Activated CD4-positive, alpha-beta T cell treated with anti-CD3 and anti-CD28 coated beads, Interleukin-2, amount 10 ng/mL, durations not matched to agents 7 days and 5 days (primary cell): ENCODE results near the gene CCNT1. TPM values are rescaled to one million over a fixed set of nuclear protein-coding genes. Genes with fewer than 3 reads are reported as not detected.
"Not testable (repeated sequence)": the region's sequence is repeated elsewhere in the genome, so short reads cannot be mapped to it uniquely, and the experiment has no call there.

Experiments used
- CTCF ChIA-PET: fragments of 350-600 bp; sonication (Branson Sonifier 250); formaldehyde crosslinking; loops from one replicate; lab custom pipeline; 2021; ENCODE audit warnings: antibody characterized with exemption; lab: Charles Lee
- POLR2A ChIA-PET: fragments of 350-600 bp; sonication (Branson Sonifier 250); formaldehyde crosslinking; loops from one replicate; lab custom pipeline; 2021; ENCODE audit warnings: antibody characterized with exemption; lab: Charles Lee
- DNase-seq: peaks from one replicate; pipeline ENCODE4 v3.0.0-alpha.2; 2020
- H3K27ac Mint-ChIP-seq: one replicate; pipeline ENCODE4 v1.8.0; 2021; ENCODE audit warnings: mild to moderate bottlenecking, moderate library complexity, mixed read lengths
- H3K27me3 Mint-ChIP-seq: one replicate; pipeline ENCODE4 v1.8.0; 2021; ENCODE audit warnings: mixed read lengths
- H3K36me3 Mint-ChIP-seq: one replicate; pipeline ENCODE4 v1.8.0; 2021; ENCODE audit warnings: low read depth, mixed read lengths
- H3K4me1 Mint-ChIP-seq: one replicate; pipeline ENCODE4 v1.8.0; 2021; ENCODE audit warnings: mixed read lengths
- H3K4me3 Mint-ChIP-seq: one replicate; pipeline ENCODE4 v1.8.0; 2021; ENCODE audit warnings: mild to moderate bottlenecking, moderate library complexity, mixed read lengths
- H3K9me3 Mint-ChIP-seq: one replicate; pipeline ENCODE4 v1.8.0; 2021; ENCODE audit warnings: mixed read lengths
- total RNA-seq, 2 experiments: library from RNA; stranded (reverse); gene quantifications; one replicate each; pipeline ENCODE4 v1.2.3, GENCODE V29; 2021

CCNT1 gene
- total RNA-seq, 2 experiments from 2014 or later = 51.6 to 53.7 TPM

DNA sequence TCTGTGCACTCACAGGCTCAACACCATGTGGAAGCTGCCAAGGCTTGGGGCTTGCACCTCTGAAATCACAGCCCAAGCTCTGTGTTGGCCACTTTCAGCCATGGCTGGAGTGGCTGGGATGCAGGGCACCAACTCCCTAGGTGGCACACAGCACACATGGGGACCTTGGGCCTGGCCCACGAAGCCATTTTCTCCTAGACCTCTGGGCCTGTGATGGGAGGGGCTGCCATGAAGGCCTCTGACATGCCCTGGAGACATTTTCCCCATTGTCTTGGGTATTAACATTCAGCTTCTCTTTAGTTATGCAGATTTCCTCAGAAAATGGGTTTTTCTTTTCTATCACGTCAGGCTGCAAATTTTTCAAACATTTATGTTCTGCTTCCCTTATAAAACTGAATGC, 3.7 kb upstream of the CCNT1 start:
- H3K36me3 Mint-ChIP-seq = peaks cover 23% of the 10 kb centered on the region
- H3K4me3 Mint-ChIP-seq, H3K27ac Mint-ChIP-seq, H3K27me3 Mint-ChIP-seq, DNase-seq: not testable (repeated sequence)
- CTCF ChIA-PET = interaction anchor here (1.3 kb wide), 1 partner anchor 42 kb away, joined by 3 read pairs; no protein-coding TSS in a partner anchor
- peaks cover 13% of the 10 kb centered on the region for H3K4me1 Mint-ChIP-seq
- POLR2A ChIA-PET = interaction anchor here (0.7 kb wide), 1 partner anchor 13 kb away, joined by 3 read pairs; no protein-coding TSS in a partner anchor
- peaks cover 19% of the 10 kb centered on the region for H3K9me3 Mint-ChIP-seq

- CTCF ChIA-PET = interaction anchor here (0.5 kb wide), 1 partner anchor 14 kb away, joined by 3 read pairs; no protein-coding TSS in a partner anchor
- POLR2A ChIA-PET, H3K27me3 Mint-ChIP-seq, H3K27ac Mint-ChIP-seq, H3K4me3 Mint-ChIP-seq, DNase-seq: not testable (repeated sequence)
- H3K36me3 Mint-ChIP-seq = peaks cover 33% of the 10 kb centered on the region
- H3K9me3 Mint-ChIP-seq = peaks cover 19% of the 10 kb centered on the region
- peaks cover 24% of the 10 kb centered on the region for H3K4me1 Mint-ChIP-seq
These were observed 2.5 kb upstream of the CCNT1 start for GRCh38 chr12:48719002-48719401.

GRCh38 chr12:48717252-48717695, 767 bp upstream of the CCNT1 start:
- peaks cover 43% of the 10 kb centered on the region for H3K36me3 Mint-ChIP-seq
- no peak for DNase-seq
- peak overlapping the region; percentile 93 for H3K4me3 Mint-ChIP-seq
- CTCF ChIA-PET = interaction anchor here (0.9 kb wide), 1 partner anchor 78 kb away, joined by 3 read pairs; no protein-coding TSS in a partner anchor
- peaks cover 19% of the 10 kb centered on the region for H3K9me3 Mint-ChIP-seq
- POLR2A ChIA-PET = no interaction called here
- peak overlapping the region; percentile 99 for H3K27ac Mint-ChIP-seq
- H3K4me1 Mint-ChIP-seq = peaks cover 33% of the 10 kb centered on the region
- H3K27me3 Mint-ChIP-seq = no peaks in the 10 kb centered on the region

DNA sequence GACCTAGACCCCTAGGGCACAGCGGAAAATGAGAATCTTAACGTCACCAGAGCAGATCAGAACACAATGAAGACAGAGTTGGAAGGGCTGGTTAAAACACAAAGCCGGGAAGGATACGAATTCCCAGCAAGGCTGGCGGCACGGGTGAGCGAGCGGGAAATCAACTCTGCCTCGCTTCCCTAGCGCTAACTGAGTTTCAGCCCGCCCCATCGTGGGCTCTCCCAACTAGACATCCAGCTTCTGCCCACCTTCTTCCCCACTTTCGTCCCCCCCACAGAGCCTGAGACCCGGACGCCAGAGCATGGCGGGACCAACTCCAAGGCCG, 377 bp downstream of the CCNT1 start:
- peak overlapping the region; percentile 93 for H3K4me3 Mint-ChIP-seq
- POLR2A ChIA-PET = no interaction called here
- H3K9me3 Mint-ChIP-seq = peaks cover 17% of the 10 kb centered on the region
- H3K36me3 Mint-ChIP-seq = peaks cover 52% of the 10 kb centered on the region
- DNase-seq = no peak
- peak overlapping the region; percentile 99 for H3K27ac Mint-ChIP-seq
- peaks cover 36% of the 10 kb centered on the region for H3K4me1 Mint-ChIP-seq
- no peaks in the 10 kb centered on the region for H3K27me3 Mint-ChIP-seq
- CTCF ChIA-PET = interaction anchor here (0.7 to 1.2 kb wide), 2 partner anchors 24 to 137 kb away, joined by 3 to 4 read pairs; no protein-coding TSS in a partner anchor

GRCh38 chr12:48712209-48712608, 4.3 kb downstream of the CCNT1 start:
- POLR2A ChIA-PET = no interaction called here
- peaks cover 49% of the 10 kb centered on the region for H3K36me3 Mint-ChIP-seq
- H3K4me1 Mint-ChIP-seq = peaks cover 43% of the 10 kb centered on the region
- H3K9me3 Mint-ChIP-seq = no peaks in the 10 kb centered on the region
- no peak overlapping the region for H3K4me3 Mint-ChIP-seq
- no peaks in the 10 kb centered on the region for H3K27me3 Mint-ChIP-seq
- CTCF ChIA-PET = interaction anchor here (0.6 kb wide), 1 partner anchor 42 kb away, joined by 3 read pairs; no protein-coding TSS in a partner anchor
- H3K27ac Mint-ChIP-seq = no peak overlapping the region
- DNase-seq = no peak

DNA sequence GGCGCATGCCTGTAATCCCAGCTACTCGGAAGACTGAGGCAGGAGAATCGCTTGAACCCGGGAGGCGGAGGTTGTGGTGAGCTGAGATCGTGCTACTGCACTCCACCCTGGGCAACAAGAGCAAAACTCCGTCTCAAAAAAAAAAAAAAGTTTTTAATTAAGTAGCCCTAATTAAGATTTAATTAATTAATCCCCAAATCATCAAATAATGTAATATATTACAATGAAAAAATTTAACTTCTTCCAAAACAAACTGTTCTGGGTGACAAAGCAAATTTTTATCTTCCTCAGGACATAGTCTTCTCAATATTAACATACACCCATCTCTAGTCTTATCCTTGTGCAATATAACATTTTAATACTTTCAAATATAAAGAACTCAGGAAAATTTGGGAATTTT, 17.7 kb downstream of the CCNT1 start:
- H3K27ac Mint-ChIP-seq, H3K27me3 Mint-ChIP-seq, H3K4me1 Mint-ChIP-seq, POLR2A ChIA-PET, DNase-seq, H3K4me3 Mint-ChIP-seq, H3K9me3 Mint-ChIP-seq, CTCF ChIA-PET: not testable (repeated sequence)
- H3K36me3 Mint-ChIP-seq = peaks cover 44% of the 10 kb centered on the region

GRCh38 chr12:48696626-48697025, 19.9 kb downstream of the CCNT1 start:
- Mint-ChIP-seq H3K27ac (no peak overlapping the region), H3K9me3 (no peaks in the 10 kb centered on the region), H3K36me3 (peaks cover 58% of the 10 kb centered on the region), H3K27me3 (no peaks in the 10 kb centered on the region), H3K4me3 (no peak overlapping the region), H3K4me1 (peaks cover 2% of the 10 kb centered on the region)
- ChIA-PET POLR2A (no interaction called here), CTCF (interaction anchor here (0.6 kb wide), 2 partner anchors 291 to 952 kb away, joined by 3 to 5 read pairs; no protein-coding TSS in a partner anchor)
- DNase-seq = no peak

DNA sequence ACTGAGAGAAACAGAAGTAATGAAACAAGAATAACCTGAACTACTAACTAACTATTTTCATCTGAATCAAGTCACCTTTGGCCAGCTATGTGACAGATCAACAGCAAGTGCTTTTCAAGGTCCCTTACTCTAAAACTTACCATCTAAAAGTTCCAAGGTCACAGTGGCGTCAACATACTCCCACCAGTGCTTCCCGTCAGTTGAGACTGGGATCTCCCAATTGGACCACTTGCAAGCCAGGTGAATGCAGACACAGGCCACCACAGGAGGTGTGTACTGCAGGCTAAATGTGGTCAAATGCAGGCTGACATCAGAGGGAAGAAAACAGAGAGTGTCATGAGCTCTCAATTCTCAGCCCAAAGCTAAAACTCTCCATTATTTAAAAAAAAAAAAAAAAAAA, 20.6 kb downstream of the CCNT1 start:
- ChIA-PET POLR2A (no interaction called here), CTCF (no interaction called here)
- Mint-ChIP-seq H3K27me3 (no peaks in the 10 kb centered on the region), H3K4me3 (no peak overlapping the region), H3K36me3 (peaks cover 63% of the 10 kb centered on the region), H3K4me1 (peaks cover 3% of the 10 kb centered on the region), H3K9me3 (no peaks in the 10 kb centered on the region), H3K27ac (no peak overlapping the region)
- no peak for DNase-seq

DNA sequence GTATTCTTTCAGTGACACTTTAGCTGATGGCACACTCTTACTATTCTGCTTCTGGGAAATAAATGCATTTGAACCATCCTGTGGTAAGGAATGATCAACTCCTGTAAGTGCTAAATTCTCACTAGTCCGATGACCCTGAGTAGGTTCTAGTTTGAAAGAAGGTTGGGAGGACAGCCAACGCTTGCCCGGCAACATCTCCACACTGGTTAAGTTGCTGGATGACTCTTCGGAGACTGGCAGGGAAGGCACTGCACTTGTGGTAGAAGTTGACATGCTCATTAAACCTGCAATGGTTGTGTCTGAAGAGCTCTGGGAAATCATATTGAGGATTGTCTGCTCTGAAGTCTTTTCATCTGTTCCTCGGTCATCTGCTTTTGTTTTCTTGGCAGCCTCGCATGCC, 22.5 kb downstream of the CCNT1 start:
- H3K36me3 Mint-ChIP-seq = peaks cover 67% of the 10 kb centered on the region
- H3K27ac Mint-ChIP-seq = no peak overlapping the region
- CTCF ChIA-PET = interaction anchor here (1.0 kb wide), 1 partner anchor 22 kb away, joined by 4 read pairs; no protein-coding TSS in a partner anchor
- no peaks in the 10 kb centered on the region for H3K9me3 Mint-ChIP-seq
- H3K27me3 Mint-ChIP-seq = no peaks in the 10 kb centered on the region
- POLR2A ChIA-PET = no interaction called here
- peaks cover 8% of the 10 kb centered on the region for H3K4me1 Mint-ChIP-seq
- DNase-seq = no peak
- no peak overlapping the region for H3K4me3 Mint-ChIP-seq

GRCh38 chr12:48693572-48693971, 22.9 kb downstream of the CCNT1 start:
- CTCF ChIA-PET = interaction anchor here (1.0 kb wide), 1 partner anchor 21 kb away, joined by 4 read pairs; no protein-coding TSS in a partner anchor
- DNase-seq = no peak
- Mint-ChIP-seq H3K36me3 (peaks cover 72% of the 10 kb centered on the region), H3K4me3 (no peak overlapping the region), H3K4me1 (peaks cover 12% of the 10 kb centered on the region), H3K27me3 (no peaks in the 10 kb centered on the region), H3K9me3 (no peaks in the 10 kb centered on the region), H3K27ac (no peak overlapping the region)
- POLR2A ChIA-PET = no interaction called here

- ChIA-PET CTCF (interaction anchor here (1.4 to 1.9 kb wide), 4 partner anchors 9 to 74 kb away, joined by 3 to 7 read pairs (median 4); partner anchors contain the start of gene KANSL2), POLR2A (no interaction called here)
- Mint-ChIP-seq H3K4me1 (peaks cover 14% of the 10 kb centered on the region), H3K36me3 (peaks cover 74% of the 10 kb centered on the region), H3K27me3 (no peaks in the 10 kb centered on the region), H3K9me3 (no peaks in the 10 kb centered on the region), H3K27ac (no peak overlapping the region), H3K4me3 (no peak overlapping the region)
- DNase-seq = no peak
These were observed 24.6 kb downstream of the CCNT1 start for GRCh38 chr12:48691826-48692487.

GRCh38 chr12:48690990-48691389, 25.5 kb downstream of the CCNT1 start:
- POLR2A ChIA-PET = no interaction called here
- no peak overlapping the region for H3K27ac Mint-ChIP-seq
- peaks cover 73% of the 10 kb centered on the region for H3K36me3 Mint-ChIP-seq
- peaks cover 16% of the 10 kb centered on the region for H3K4me1 Mint-ChIP-seq
- no peaks in the 10 kb centered on the region for H3K27me3 Mint-ChIP-seq
- H3K4me3 Mint-ChIP-seq = no peak overlapping the region
- DNase-seq = no peak
- H3K9me3 Mint-ChIP-seq = no peaks in the 10 kb centered on the region
- CTCF ChIA-PET = interaction anchor here (1.4 to 1.9 kb wide), 3 partner anchors 8 to 73 kb away, joined by 3 to 7 read pairs (median 5); partner anchors contain the start of gene KANSL2

DNA sequence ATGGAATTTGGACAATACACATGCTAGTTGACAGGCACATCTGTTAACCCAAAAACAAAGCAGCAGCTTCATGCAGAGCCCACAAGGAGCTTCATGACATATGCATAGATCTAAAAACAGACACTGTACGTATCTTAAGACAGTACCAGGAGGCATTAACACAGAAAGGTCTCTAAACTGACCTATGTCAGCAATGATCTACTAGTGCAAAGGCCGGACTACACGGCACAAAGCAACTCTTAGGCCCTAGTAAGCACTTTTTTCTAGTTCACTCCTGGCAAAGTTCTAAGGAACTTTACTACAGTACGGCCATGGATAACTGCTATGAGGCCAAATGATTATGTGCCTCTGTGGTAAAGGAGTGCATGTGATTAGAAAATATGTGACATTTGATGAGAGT, 26.1 kb downstream of the CCNT1 start:
- H3K36me3 Mint-ChIP-seq = peaks cover 69% of the 10 kb centered on the region
- POLR2A ChIA-PET = no interaction called here
- CTCF ChIA-PET = interaction anchor here (1.4 to 1.9 kb wide), 2 partner anchors 8 to 13 kb away, joined by 5 to 7 read pairs; partner anchors contain the start of gene KANSL2

More for the DNA sequence above, 26.1 kb downstream of the CCNT1 start:
- Mint-ChIP-seq H3K9me3 (no peaks in the 10 kb centered on the region), H3K27me3 (no peaks in the 10 kb centered on the region), H3K4me1 (peaks cover 16% of the 10 kb centered on the region), H3K4me3 (no peak overlapping the region), H3K27ac (no peak overlapping the region)
- no peak for DNase-seq
